Neural cell (in vitro differentiated cells): Measurements from ENCODE around the gene ACP2. TPM values are rescaled to one million over a fixed set of nuclear protein-coding genes. Genes with fewer than 3 reads are reported as not detected.

Source experiments
- H2AFZ ChIP-seq: fragments of 200-600, 300-800 bp; sonication (generic), shearing (Covaris generic); 2 replicates; pipeline ENCODE4 v1.6.0; 2014; ENCODE audit warnings: low read depth, mild to moderate bottlenecking, antibody characterized with exemption, low read length, moderate library complexity
- H3F3A ChIP-seq: fragments of 200-600 bp; shearing (Covaris generic); 2 replicates; pipeline ENCODE4 v1.6.1; 2016; ENCODE audit warnings: mild to moderate bottlenecking, moderate library complexity, mixed read lengths, antibody characterized with exemption, low read length; ENCODE audit not compliant: insufficient read depth, poor library complexity, severe bottlenecking
- H3K27ac ChIP-seq: fragments of 200-600, 300-800 bp; sonication (generic), shearing (Covaris generic); 2 replicates; pipeline ENCODE4 v1.5.1; 2014; ENCODE audit warnings: mild to moderate bottlenecking, low read length, moderate library complexity
- H3K27me3 ChIP-seq: fragments of 300-800, 200-600 bp; sonication (generic), shearing (Covaris generic); 2 replicates; pipeline ENCODE4 v1.6.0; 2014; ENCODE audit warnings: mild to moderate bottlenecking, low read depth, low read length, moderate library complexity; ENCODE audit not compliant: insufficient read depth
- H3K36me3 ChIP-seq: fragments of 300-800, 200-600 bp; sonication (generic), shearing (Covaris generic); 2 replicates; pipeline ENCODE4 v1.5.1; 2014; ENCODE audit warnings: mild to moderate bottlenecking, antibody characterized with exemption, low read length, moderate library complexity; ENCODE audit not compliant: insufficient read depth
- H3K4me2 ChIP-seq: fragments of 300-800, 200-600 bp; sonication (generic), shearing (Covaris generic); 2 replicates; pipeline ENCODE4 v1.6.0; 2014; ENCODE audit warnings: mild to moderate bottlenecking, low read length
- H3K4me3 ChIP-seq: fragments of 300-800, 200-600 bp; sonication (generic), shearing (Covaris generic); 2 replicates; pipeline ENCODE4 v1.5.1; 2014; ENCODE audit warnings: mild to moderate bottlenecking, low read length, moderate library complexity
- H3K79me2 ChIP-seq: fragments of 200-600 bp; shearing (Covaris generic); replicated peaks from 2 replicates; pipeline ENCODE4 v1.6.0; 2014; ENCODE audit warnings: mild to moderate bottlenecking, low read length, moderate library complexity; ENCODE audit not compliant: insufficient read depth
- H3K9ac ChIP-seq: fragments of 300-800, 200-600 bp; sonication (generic), shearing (Covaris generic); 2 replicates; pipeline ENCODE4 v1.6.1; 2016; ENCODE audit warnings: mild to moderate bottlenecking, low read length, mixed read lengths
- H3K9me2 ChIP-seq: fragments of 200-600 bp; shearing (Covaris generic); 2 replicates; pipeline ENCODE4 v1.6.1; 2016; ENCODE audit warnings: mild to moderate bottlenecking, low read length, mixed read lengths; ENCODE audit not compliant: insufficient read depth
- H3K9me3 ChIP-seq: fragments of 200-600, 300-800 bp; sonication (generic), shearing (Covaris generic); 2 replicates; pipeline ENCODE4 v1.6.1; 2016; ENCODE audit warnings: mild to moderate bottlenecking, mixed run types, low read length, moderate library complexity, mixed read lengths
- H4K20me1 ChIP-seq: fragments of 200-600 bp; shearing (Covaris generic); 2 replicates; pipeline ENCODE4 v1.6.1; 2016; ENCODE audit warnings: mild to moderate bottlenecking, mixed run types; ENCODE audit not compliant: insufficient read depth
- EP300 ChIP-seq: fragments of 450-650 bp; conservative IDR thresholded peaks from 2 replicates; pipeline ENCODE4 v1.6.1; 2014; ENCODE audit warnings: antibody characterized with exemption, mild to moderate bottlenecking, moderate library complexity; ENCODE audit not compliant: poor library complexity, severe bottlenecking
- EZH2 ChIP-seq: fragments of 200-600, 300-800 bp; shearing (Covaris generic), sonication (generic); IDR thresholded peaks from 2 replicates; pipeline ENCODE4 v1.6.1; 2014; ENCODE audit warnings: antibody characterized with exemption, low read length, borderline replicate concordance, mild to moderate bottlenecking; ENCODE audit not compliant: insufficient read depth, poor library complexity, severe bottlenecking
- MXI1 ChIP-seq: fragments of 450-650 bp; conservative IDR thresholded peaks from 2 replicates; pipeline ENCODE4 v1.6.1; 2014; ENCODE audit warnings: antibody characterized with exemption, mild to moderate bottlenecking; ENCODE audit not compliant: poor library complexity, severe bottlenecking
- POLR2AphosphoS5 ChIP-seq: IDR thresholded peaks from 2 replicates; pipeline ENCODE4 v1.6.1; 2012
- RAD21 ChIP-seq: fragments of 450-650 bp; conservative IDR thresholded peaks from 2 replicates; pipeline ENCODE4 v1.6.1; 2014; ENCODE audit warnings: antibody characterized with exemption, mild to moderate bottlenecking, moderate library complexity
- SMC3 ChIP-seq: fragments of 450-650 bp; conservative IDR thresholded peaks from 2 replicates; pipeline ENCODE4 v1.6.1; 2014; ENCODE audit warnings: antibody characterized with exemption, mild to moderate bottlenecking, moderate library complexity; ENCODE audit not compliant: poor library complexity
- TAF1 ChIP-seq: IDR thresholded peaks from 2 replicates; pipeline ENCODE4 v1.6.1; 2012; ENCODE audit warnings: low read depth
- polyA plus RNA-seq: library from polyadenylated mRNA; depleted of rRNA; stranded (reverse); fragments of >200 nt; gene quantifications from 2 replicates; pipeline ENCODE4 v1.2.3, GENCODE V29; 2014
- TF ChIP-seq, protein P1 (sequence below): IDR thresholded peaks from 2 replicates; pipeline ENCODE4 v1.6.1; 2012; ENCODE audit warnings: borderline replicate concordance
- TF ChIP-seq, protein P2 (sequence below): fragments of 450-650 bp; IDR thresholded peaks from 2 replicates; pipeline ENCODE4 v1.5.1; 2014; ENCODE audit warnings: antibody characterized with exemption, mild to moderate bottlenecking, moderate library complexity; ENCODE audit not compliant: poor library complexity, severe bottlenecking

ACP2 gene
- polyA plus RNA-seq, 1 donor from 2014 or later: 48.1 TPM

DNA sequence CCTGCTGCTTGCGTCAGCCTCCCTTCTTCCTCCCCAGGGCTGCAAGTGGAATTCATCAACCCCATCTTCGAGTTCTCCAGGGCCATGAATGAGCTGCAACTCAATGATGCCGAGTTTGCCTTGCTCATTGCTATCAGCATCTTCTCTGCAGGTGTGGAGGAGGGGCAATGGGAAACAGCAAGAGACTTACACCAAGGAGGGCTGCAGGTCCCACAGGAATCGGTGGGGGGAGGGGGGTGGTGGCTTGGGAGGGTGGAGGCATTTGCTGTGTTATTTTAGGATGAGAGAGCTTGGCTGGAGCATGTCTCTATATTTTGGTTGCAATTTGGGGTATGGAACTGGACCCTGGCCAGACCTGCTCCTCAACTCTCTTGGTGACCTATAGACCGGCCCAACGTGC, 19.3 kb upstream of the ACP2 start:
- Histone ChIP-seq H3K4me3 (no peak overlapping the region), H3K27ac (peak overlapping the region; percentile 89), H2AFZ (no peak overlapping the region)

DNA sequence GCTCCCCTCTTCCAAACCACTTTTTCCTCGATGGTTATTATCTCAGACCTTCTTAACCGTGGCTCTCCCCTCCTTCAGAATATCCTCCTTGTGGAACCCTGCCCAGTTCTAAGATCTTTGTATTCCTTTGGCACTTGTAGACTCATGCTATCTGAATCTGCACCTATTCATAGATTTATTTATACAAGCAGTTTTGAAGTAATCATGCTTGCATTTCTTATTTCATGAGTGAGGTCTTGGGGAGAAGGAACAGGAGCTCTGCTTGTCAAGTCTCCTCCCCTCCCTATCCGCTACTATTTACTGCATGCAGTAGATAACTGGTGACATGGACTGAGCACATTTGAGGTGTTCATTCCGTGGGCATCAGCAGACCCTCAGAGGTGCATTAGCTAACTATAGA, 15.9 kb upstream of the ACP2 start:
- Histone ChIP-seq H3K36me3 (no peaks in the 10 kb centered on the region), H2AFZ (no peak overlapping the region), H3K9ac (no peak overlapping the region), H3K9me2 (no peaks in the 10 kb centered on the region), H4K20me1 (no peaks in the 10 kb centered on the region), H3K79me2 (no peaks in the 10 kb centered on the region), H3K27ac (no peak overlapping the region), H3K4me2 (no peak overlapping the region), H3K27me3 (no peaks in the 10 kb centered on the region), H3F3A (peaks cover 4% of the 10 kb centered on the region), H3K4me3 (no peak overlapping the region), H3K9me3 (no peaks in the 10 kb centered on the region)
- no peak for TF ChIP-seq RAD21
- TF ChIP-seq, protein P1, sequence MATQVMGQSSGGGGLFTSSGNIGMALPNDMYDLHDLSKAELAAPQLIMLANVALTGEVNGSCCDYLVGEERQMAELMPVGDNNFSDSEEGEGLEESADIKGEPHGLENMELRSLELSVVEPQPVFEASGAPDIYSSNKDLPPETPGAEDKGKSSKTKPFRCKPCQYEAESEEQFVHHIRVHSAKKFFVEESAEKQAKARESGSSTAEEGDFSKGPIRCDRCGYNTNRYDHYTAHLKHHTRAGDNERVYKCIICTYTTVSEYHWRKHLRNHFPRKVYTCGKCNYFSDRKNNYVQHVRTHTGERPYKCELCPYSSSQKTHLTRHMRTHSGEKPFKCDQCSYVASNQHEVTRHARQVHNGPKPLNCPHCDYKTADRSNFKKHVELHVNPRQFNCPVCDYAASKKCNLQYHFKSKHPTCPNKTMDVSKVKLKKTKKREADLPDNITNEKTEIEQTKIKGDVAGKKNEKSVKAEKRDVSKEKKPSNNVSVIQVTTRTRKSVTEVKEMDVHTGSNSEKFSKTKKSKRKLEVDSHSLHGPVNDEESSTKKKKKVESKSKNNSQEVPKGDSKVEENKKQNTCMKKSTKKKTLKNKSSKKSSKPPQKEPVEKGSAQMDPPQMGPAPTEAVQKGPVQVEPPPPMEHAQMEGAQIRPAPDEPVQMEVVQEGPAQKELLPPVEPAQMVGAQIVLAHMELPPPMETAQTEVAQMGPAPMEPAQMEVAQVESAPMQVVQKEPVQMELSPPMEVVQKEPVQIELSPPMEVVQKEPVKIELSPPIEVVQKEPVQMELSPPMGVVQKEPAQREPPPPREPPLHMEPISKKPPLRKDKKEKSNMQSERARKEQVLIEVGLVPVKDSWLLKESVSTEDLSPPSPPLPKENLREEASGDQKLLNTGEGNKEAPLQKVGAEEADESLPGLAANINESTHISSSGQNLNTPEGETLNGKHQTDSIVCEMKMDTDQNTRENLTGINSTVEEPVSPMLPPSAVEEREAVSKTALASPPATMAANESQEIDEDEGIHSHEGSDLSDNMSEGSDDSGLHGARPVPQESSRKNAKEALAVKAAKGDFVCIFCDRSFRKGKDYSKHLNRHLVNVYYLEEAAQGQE: no peak
- TF ChIP-seq, protein P2, sequence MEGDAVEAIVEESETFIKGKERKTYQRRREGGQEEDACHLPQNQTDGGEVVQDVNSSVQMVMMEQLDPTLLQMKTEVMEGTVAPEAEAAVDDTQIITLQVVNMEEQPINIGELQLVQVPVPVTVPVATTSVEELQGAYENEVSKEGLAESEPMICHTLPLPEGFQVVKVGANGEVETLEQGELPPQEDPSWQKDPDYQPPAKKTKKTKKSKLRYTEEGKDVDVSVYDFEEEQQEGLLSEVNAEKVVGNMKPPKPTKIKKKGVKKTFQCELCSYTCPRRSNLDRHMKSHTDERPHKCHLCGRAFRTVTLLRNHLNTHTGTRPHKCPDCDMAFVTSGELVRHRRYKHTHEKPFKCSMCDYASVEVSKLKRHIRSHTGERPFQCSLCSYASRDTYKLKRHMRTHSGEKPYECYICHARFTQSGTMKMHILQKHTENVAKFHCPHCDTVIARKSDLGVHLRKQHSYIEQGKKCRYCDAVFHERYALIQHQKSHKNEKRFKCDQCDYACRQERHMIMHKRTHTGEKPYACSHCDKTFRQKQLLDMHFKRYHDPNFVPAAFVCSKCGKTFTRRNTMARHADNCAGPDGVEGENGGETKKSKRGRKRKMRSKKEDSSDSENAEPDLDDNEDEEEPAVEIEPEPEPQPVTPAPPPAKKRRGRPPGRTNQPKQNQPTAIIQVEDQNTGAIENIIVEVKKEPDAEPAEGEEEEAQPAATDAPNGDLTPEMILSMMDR: no peak
- TF ChIP-seq MXI1: no peak
- no peak for TF ChIP-seq SMC3
- no peak for TF ChIP-seq EZH2
- no peak for TF ChIP-seq TAF1
- TF ChIP-seq POLR2AphosphoS5: no peak
- no peak for TF ChIP-seq EP300

More for the DNA sequence above, 19.3 kb upstream of the ACP2 start:
- Histone ChIP-seq H3F3A (peaks cover 4% of the 10 kb centered on the region), H3K9ac (no peak overlapping the region), H3K9me2 (no peaks in the 10 kb centered on the region), H3K4me2 (no peak overlapping the region), H3K27me3 (no peaks in the 10 kb centered on the region), H3K79me2 (peaks cover 22% of the 10 kb centered on the region), H3K9me3 (no peaks in the 10 kb centered on the region), H3K36me3 (no peaks in the 10 kb centered on the region), H4K20me1 (peaks cover 3% of the 10 kb centered on the region)
- TF ChIP-seq TAF1 (no peak), RAD21 (no peak), POLR2AphosphoS5 (no peak), MXI1 (no peak), EZH2 (no peak), EP300 (no peak), SMC3 (no peak)
- TF ChIP-seq, protein P1: no peak
- TF ChIP-seq, protein P2: no peak
